Measurements from ENCODE around the gene SH2D2A. TPM values are rescaled to one million over a fixed set of nuclear protein-coding genes. Genes with fewer than 3 reads are reported as not detected.
A peak's percentile ranks its signal among the peaks of the same experiment; 100 is the strongest.

The SH2D2A gene
- total and polyA plus RNA-seq, 2 donors (not counting 3 experiments of a cell fraction or from before 2014, with no cell fraction given), result 0.92 to 1.1 TPM

DNA sequence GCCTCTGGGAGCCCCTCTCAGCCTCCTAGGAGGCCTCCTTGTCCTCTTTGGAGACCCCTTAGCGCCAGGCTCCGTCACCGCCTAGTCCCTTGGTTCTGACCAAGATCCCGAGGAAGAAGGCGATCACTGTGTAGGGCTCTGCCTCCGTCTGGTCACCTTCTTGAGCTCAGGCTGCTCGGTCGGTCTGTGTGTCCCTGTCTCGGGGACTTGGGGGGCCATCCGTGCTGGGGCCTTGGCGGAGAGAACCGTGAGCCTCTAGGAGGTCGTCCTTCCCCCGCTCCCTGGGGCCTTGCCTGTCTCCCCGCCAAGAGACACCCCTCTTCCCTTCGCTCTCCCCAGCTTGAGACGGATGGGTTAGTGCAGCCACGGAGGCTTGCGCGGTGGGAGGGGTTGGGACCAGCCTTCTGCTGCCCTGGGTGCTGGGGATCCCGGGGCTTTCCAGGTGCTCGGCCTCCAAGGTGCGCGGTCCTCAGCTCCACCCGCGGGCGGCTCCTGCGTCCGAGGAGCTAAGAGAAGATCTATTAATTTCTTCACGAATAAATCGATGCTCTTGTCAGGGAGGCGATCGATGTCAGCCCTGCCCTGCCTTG lies 43.0 kb upstream of the SH2D2A start:
- no TSS peak for BruUV-seq (replicated peaks)
- no peak overlapping the region for H3K9ac ChIP-seq (replicated peaks; ENCODE audit: extremely low read depth, insufficient read depth, low read length)
- POLR2A ChIA-PET, result interaction anchor here (0.7 kb wide), 1 partner anchor 131 kb away, joined by 3 read pairs; the partner anchor contains the start of genes ISG20L2 and METTL25B
- intact Hi-C loops (cut with micrococcal nuclease) (loop anchor here (1.0 to 2.0 kb wide), 8 partner anchors 21 to 170 kb away; partner anchors contain the start of gene PRCC), dilution Hi-C loops (cut with MboI; ENCODE audit: extremely low pct_ligation_motif_present, low sequenced_read_pairs) (no loop called here)
- H3K9me1 ChIP-seq (replicated peaks; ENCODE audit: control insufficient read depth, extremely low read depth, insufficient read depth, low read length), result no peaks in the 10 kb centered on the region
- FAIRE-seq (no peak), DNase-seq (ENCODE audit: low read depth, low spot score) (peak; percentile 39)
- H4K20me1 ChIP-seq (replicated peaks; ENCODE audit: control insufficient read depth, extremely low read depth, insufficient read depth, low read length), result no peaks in the 10 kb centered on the region
- H3K9me3 ChIP-seq (replicated peaks; ENCODE audit: control insufficient read depth, insufficient read depth, low read length), result no peaks in the 10 kb centered on the region
- H3K4me3 ChIP-seq (replicated peaks in 1 of 3; ENCODE audit: insufficient read depth in 1 of 3, low read depth in 1 of 3, low read length in 3 of 3), result no peak overlapping the region
- no peaks in the 10 kb centered on the region for H3K79me2 ChIP-seq (ENCODE audit: control insufficient read depth, insufficient read depth, low read length)
- no peak overlapping the region for H3K27ac ChIP-seq (ENCODE audit: insufficient read depth, low read depth, low read length)
- no peak overlapping the region for H2AFZ ChIP-seq (ENCODE audit: low read depth, low read length)
- H3K4me1 ChIP-seq (ENCODE audit: control insufficient read depth, extremely low read depth, insufficient read depth, low read length), result peaks cover 17% of the 10 kb centered on the region
- CTCF ChIA-PET, result interaction anchor here (0.7 to 10.5 kb wide), 57 partner anchors 11 to 251 kb away, joined by 3 to 336 read pairs (median 8); partner anchors contain the start of genes CRABP2, HDGF, ISG20L2 and METTL25B
- peak overlapping the region; percentile 64 for H3K4me2 ChIP-seq (ENCODE audit: insufficient read depth, low read length)
- H3K27me3 ChIP-seq (ENCODE audit: control insufficient read depth in 2 of 2, insufficient read depth in 2 of 2, low read length in 2 of 2), result peaks cover 39 to 42% of the 10 kb centered on the region in 2 experiments
- peak; percentile 85 for TF ChIP-seq EZH2 (IDR thresholded peaks at IDR 0.05; ENCODE audit: borderline replicate concordance, low read depth, low read length, severe bottlenecking)
- no peak for TF ChIP-seq JUN (IDR thresholded peaks at IDR 0.05; ENCODE audit: borderline replicate concordance, insufficient read depth, insufficient read length, low read depth)
- no peaks in the 10 kb centered on the region for H3K36me3 ChIP-seq (ENCODE audit: control insufficient read depth in 2 of 2, extremely low read depth in 1 of 2, insufficient read depth in 2 of 2, low read length in 2 of 2)

DNA sequence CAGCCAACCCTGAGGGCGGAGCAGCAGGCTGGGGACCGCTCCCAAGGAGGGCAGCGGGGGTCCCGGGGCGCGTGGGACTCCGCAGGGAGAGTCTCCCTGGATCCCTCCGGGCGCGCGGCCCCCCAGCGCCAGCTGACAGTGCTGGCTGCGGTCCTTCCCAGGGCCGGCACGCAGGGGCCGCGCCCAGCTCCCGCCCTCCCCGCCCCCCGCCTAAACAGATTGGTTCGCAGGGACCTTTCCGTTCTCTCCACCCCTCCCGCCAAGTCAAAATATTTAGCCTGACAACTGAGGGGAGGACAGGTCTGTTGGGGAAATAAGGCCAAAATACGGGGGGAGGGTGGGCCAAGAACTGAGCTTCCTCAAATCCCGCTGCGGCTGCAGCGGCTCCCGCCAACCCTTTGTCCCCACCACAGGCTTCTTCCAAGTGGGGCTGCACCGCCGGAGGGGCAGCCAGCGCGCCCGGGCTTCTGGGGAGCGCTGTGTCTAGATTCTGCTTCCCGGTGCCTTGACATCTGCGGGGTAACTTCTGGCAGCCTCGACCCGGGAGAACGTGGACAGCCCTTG lies 42.4 kb upstream of the SH2D2A start, which contains the start of gene INSRR:
Gene INSRR, minus strand, starts transcription at position 159 of the 564 bp plus-strand sequence. CDS start 496 bp downstream, outside the sequence.
- dilution Hi-C loops (cut with MboI; ENCODE audit: extremely low pct_ligation_motif_present, low sequenced_read_pairs) (no loop called here), intact Hi-C loops (cut with micrococcal nuclease) (no loop called here)
- Histone ChIP-seq H3K9me3 (replicated peaks; ENCODE audit: control insufficient read depth, insufficient read depth, low read length) (no peaks in the 10 kb centered on the region), H3K36me3 (ENCODE audit: control insufficient read depth in 2 of 2, extremely low read depth in 1 of 2, insufficient read depth in 2 of 2, low read length in 2 of 2) (no peaks in the 10 kb centered on the region), H3K4me1 (ENCODE audit: control insufficient read depth, extremely low read depth, insufficient read depth, low read length) (peaks cover 12% of the 10 kb centered on the region), H4K20me1 (replicated peaks; ENCODE audit: control insufficient read depth, extremely low read depth, insufficient read depth, low read length) (no peaks in the 10 kb centered on the region), H3K27ac (ENCODE audit: insufficient read depth, low read depth, low read length) (no peak within 1 kb of the TSS), H3K9me1 (replicated peaks; ENCODE audit: control insufficient read depth, extremely low read depth, insufficient read depth, low read length) (no peaks in the 10 kb centered on the region), H3K4me3 (replicated peaks in 1 of 3; ENCODE audit: insufficient read depth in 1 of 3, low read depth in 1 of 3, low read length in 3 of 3) (no peak within 1 kb of the TSS), H3K79me2 (ENCODE audit: control insufficient read depth, insufficient read depth, low read length) (no peaks in the 10 kb centered on the region), H3K27me3 (ENCODE audit: control insufficient read depth in 2 of 2, insufficient read depth in 2 of 2, low read length in 2 of 2) (peaks cover 39 to 44% of the 10 kb centered on the region in 2 experiments), H3K4me2 (ENCODE audit: insufficient read depth, low read length) (peak within 1 kb of the TSS; percentile 64), H2AFZ (ENCODE audit: low read depth, low read length) (no peak within 1 kb of the TSS), H3K9ac (replicated peaks; ENCODE audit: extremely low read depth, insufficient read depth, low read length) (no peak within 1 kb of the TSS)
- TF ChIP-seq MAX (IDR thresholded peaks at IDR 0.05; ENCODE audit: insufficient read depth, insufficient read length) (no peak), CTCF (IDR thresholded peaks at IDR 0.05; ENCODE audit: extremely low read depth in 1 of 2, insufficient read depth in 1 of 2, low read depth in 1 of 2, low read length in 2 of 2) (no peak), JUN (IDR thresholded peaks at IDR 0.05; ENCODE audit: borderline replicate concordance, insufficient read depth, insufficient read length, low read depth) (no peak), EZH2 (IDR thresholded peaks at IDR 0.05; ENCODE audit: borderline replicate concordance, low read depth, low read length, severe bottlenecking) (peak; percentile 75)
- ChIA-PET CTCF (interaction anchor here (0.6 to 10.5 kb wide), 42 partner anchors 11 to 250 kb away, joined by 3 to 336 read pairs (median 11); partner anchors contain the start of genes CRABP2, HDGF, ISG20L2 and METTL25B), POLR2A (interaction anchor here (0.7 kb wide), 1 partner anchor 130 kb away, joined by 3 read pairs; the partner anchor contains the start of genes ISG20L2 and METTL25B)
- FAIRE-seq, result no peak
- DNase-seq (ENCODE audit: low read depth, low spot score), result no peak
- BruUV-seq (replicated peaks), result no TSS peak

Measured in endothelial cell of umbilical vein (primary cell).